H1 (cell line): ENCODE results near the gene CDK5RAP3. TPM values are rescaled to one million over a fixed set of nuclear protein-coding genes. Genes with fewer than 3 reads are reported as not detected.

Experiments
- CBX5 ChIP-seq: fragments of 300-800, 300-1000 bp; sonication (generic); IDR thresholded peaks from 2 replicates; pipeline ENCODE4 v1.7.1; 2016; ENCODE audit warnings: antibody characterized with exemption, low read length, low read depth
- CBX8 ChIP-seq: fragments of 300-800, 300-1000 bp; sonication (generic); IDR thresholded peaks from 2 replicates; pipeline ENCODE4 v1.7.1; 2016; ENCODE audit warnings: low read depth, low read length, borderline replicate concordance
- E2F6 ChIP-seq: IDR thresholded peaks from 2 replicates; pipeline ENCODE4 v1.6.1; 2012; ENCODE audit warnings: inconsistent platforms
- EGR1 ChIP-seq: IDR thresholded peaks from 2 replicates; pipeline ENCODE4 v1.6.1; 2011; ENCODE audit warnings: low read depth, low read length, borderline replicate concordance
- GABPA ChIP-seq: IDR thresholded peaks from 2 replicates; pipeline ENCODE4 v1.6.1; 2011; ENCODE audit warnings: mild to moderate bottlenecking, low read length, moderate library complexity, borderline replicate concordance; ENCODE audit not compliant: insufficient read depth
- GTF2F1 ChIP-seq: IDR thresholded peaks from 2 replicates; pipeline ENCODE4 v1.6.1; 2012; ENCODE audit warnings: low read depth, low read length, improper control_type of control experiment, borderline replicate concordance
- HDAC2 ChIP-seq, 2 experiments: fragments of 300-600 bp in 1 of 2; sonication (generic) in 1 of 2; IDR thresholded peaks; 2 replicates each; pipeline ENCODE4 v1.6.1; 2011 to 2012; ENCODE audit warnings: low read depth in 2 of 2, low read length in 2 of 2, mild to moderate bottlenecking in 2 of 2, moderate library complexity in 2 of 2, borderline replicate concordance in 1 of 2, inconsistent platforms in 1 of 2
- NANOG ChIP-seq: IDR thresholded peaks from 2 replicates; pipeline ENCODE4 v1.6.1; 2011; ENCODE audit warnings: low read length, low read depth, mild to moderate bottlenecking, inconsistent platforms; ENCODE audit not compliant: insufficient read depth, poor library complexity, severe bottlenecking
- RAD21 ChIP-seq, 2 experiments: IDR thresholded peaks in 1 of 2; conservative IDR thresholded peaks in 1 of 2; 2 replicates each; pipeline ENCODE4 v1.6.1; 2011; ENCODE audit warnings: low read depth in 2 of 2, low read length in 2 of 2, improper control_type of control experiment in 1 of 2, inconsistent platforms in 1 of 2, mild to moderate bottlenecking in 1 of 2, moderate library complexity in 1 of 2
- SIN3A ChIP-seq, 2 experiments: IDR thresholded peaks in 1 of 2; conservative IDR thresholded peaks in 1 of 2; 2 replicates each; pipeline ENCODE4 v1.6.1; 2011 to 2012; ENCODE audit warnings: low read length in 2 of 2, improper control_type of control experiment in 1 of 2, low read depth in 1 of 2, mild to moderate bottlenecking in 1 of 2
- SP4 ChIP-seq: IDR thresholded peaks from 2 replicates; pipeline ENCODE4 v1.6.1; 2012; ENCODE audit warnings: low read length, inconsistent platforms
- TAF1 ChIP-seq: IDR thresholded peaks from 2 replicates; pipeline ENCODE4 v1.6.1; 2011; ENCODE audit warnings: mild to moderate bottlenecking, low read depth, low read length
- TAF7 ChIP-seq: optimal IDR thresholded peaks from 2 replicates; pipeline ENCODE3; 2011; ENCODE audit warnings: low read depth, mild to moderate bottlenecking, inconsistent platforms, low read length, moderate library complexity, borderline replicate concordance
- YY1 ChIP-seq: IDR thresholded peaks from 2 replicates; pipeline ENCODE4 v1.6.1; 2011; ENCODE audit warnings: low read depth, mild to moderate bottlenecking, low read length
- polyA plus RNA-seq, 7 experiments: library from polyadenylated mRNA; depleted of rRNA in 3 of 7; stranded (reverse) in 5 of 7; unstranded in 2 of 7; fragments of >200 nt in 5 of 7; fragments of 200-250 nt in 2 of 7; gene quantifications; 1 replicate in 5 of 7; 2 replicates in 1 of 7; 4 replicates in 1 of 7; pipeline versions ENCODE4 v1.2.1 to v1.2.3, GENCODE V29; 2011 to 2013; ENCODE audit warnings: missing spikeins in 2 of 7, mixed read lengths in 2 of 7
- total RNA-seq: library from RNA; stranded (reverse); fragmentation: NEBNext Ultra II Directional; extraction: Animal tissue kit (Norgen Biotek cat#: 25700); gene quantifications from 2 replicates; pipeline ENCODE4 v1.2.1, GENCODE V29; 2021

CDK5RAP3 gene
- total and polyA plus RNA-seq, 2 of the 8 experiments (the other 6 are each of a cell fraction or from before 2014, with no cell fraction given), result 88.2 to 93.2 TPM

GRCh38 chr17:48023400-48024148 lies 52.7 kb downstream of the CDK5RAP3 start (continued):
- TF ChIP-seq GTF2F1 (no peak), GABPA (no peak; the same call in 1 of the 2 replicates), SP4 (no peak), E2F6 (peak; percentile 57), NANOG (peak; percentile 6), RAD21 (IDR thresholded peaks at IDR 0.05 in 1 of 2, conservative IDR thresholded peaks at IDR 0.05 in 1 of 2; ENCODE audit: low read depth in 2 of 2, low read length in 2 of 2) (peak in 1 of 2 experiments; percentile 22; a peak in 1 of 4 replicates), YY1 (no peak), TAF7 (peak; percentile 10), HDAC2 (IDR thresholded peaks at IDR 0.05; ENCODE audit: borderline replicate concordance in 1 of 2, low read depth in 2 of 2, low read length in 2 of 2) (no peak), EGR1 (0 out of 2 replicates have a peak, but pooled peaks have one; percentile 8), CBX8 (no peak), TAF1 (peak; percentile 67), SIN3A (conservative IDR thresholded peaks at IDR 0.05 in 1 of 2, IDR thresholded peaks at IDR 0.05 in 1 of 2; ENCODE audit: low read depth in 1 of 2, low read length in 2 of 2) (peak; percentile 40 to 45; a peak in 2 of 4 replicates), CBX5 (no peak)
